Stimulated activated naive CD4-positive, alpha-beta T cell (primary cell): ENCODE data around the gene LRRK1.

Experiments
- DNase-seq, 6 experiments: peaks; one replicate each; lab custom pipeline; 2025; lab: John Stamatoyannopoulos, UW

LRRK1 gene

GRCh38 chr15:100932676-100933348 is 13.7 kb downstream of the LRRK1 start:
- DNase-seq, result no peak

GRCh38 chr15:100934166-100934565 is 15.0 kb downstream of the LRRK1 start:
- DNase-seq, result no peak

- no peak for DNase-seq
These were observed 15.6 kb downstream of the LRRK1 start for GRCh38 chr15:100934726-100935125.

- no peak for DNase-seq
These were observed 18.0 kb downstream of the LRRK1 start for GRCh38 chr15:100937171-100937570.

DNA sequence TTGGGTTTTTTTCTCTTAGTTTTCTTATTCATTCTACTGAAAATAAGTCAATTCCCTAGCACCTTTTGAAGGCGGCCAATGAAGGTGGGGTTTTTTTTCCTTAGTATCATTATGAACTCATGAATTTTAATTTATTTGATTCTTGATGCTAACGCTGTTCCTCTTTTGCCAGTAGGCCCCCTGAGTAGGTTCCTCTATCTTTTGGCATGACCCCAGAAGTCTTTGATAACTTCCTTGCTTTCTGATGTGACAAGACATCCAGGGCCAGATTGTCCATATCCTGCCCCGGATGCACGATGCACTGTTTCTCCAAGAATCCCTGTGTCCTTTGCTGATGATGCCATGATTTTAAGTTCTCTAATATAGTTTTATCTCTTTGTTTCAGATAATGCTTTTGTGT is 20.6 kb downstream of the LRRK1 start:
- DNase-seq, result no peak

GRCh38 chr15:100940767-100941379 is 21.7 kb downstream of the LRRK1 start:
- DNase-seq, result no peak

GRCh38 chr15:100941536-100941935 is 22.4 kb downstream of the LRRK1 start:
- DNase-seq, result no peak

GRCh38 chr15:100942656-100943425 is 23.7 kb downstream of the LRRK1 start:
- DNase-seq, result no peak

DNA sequence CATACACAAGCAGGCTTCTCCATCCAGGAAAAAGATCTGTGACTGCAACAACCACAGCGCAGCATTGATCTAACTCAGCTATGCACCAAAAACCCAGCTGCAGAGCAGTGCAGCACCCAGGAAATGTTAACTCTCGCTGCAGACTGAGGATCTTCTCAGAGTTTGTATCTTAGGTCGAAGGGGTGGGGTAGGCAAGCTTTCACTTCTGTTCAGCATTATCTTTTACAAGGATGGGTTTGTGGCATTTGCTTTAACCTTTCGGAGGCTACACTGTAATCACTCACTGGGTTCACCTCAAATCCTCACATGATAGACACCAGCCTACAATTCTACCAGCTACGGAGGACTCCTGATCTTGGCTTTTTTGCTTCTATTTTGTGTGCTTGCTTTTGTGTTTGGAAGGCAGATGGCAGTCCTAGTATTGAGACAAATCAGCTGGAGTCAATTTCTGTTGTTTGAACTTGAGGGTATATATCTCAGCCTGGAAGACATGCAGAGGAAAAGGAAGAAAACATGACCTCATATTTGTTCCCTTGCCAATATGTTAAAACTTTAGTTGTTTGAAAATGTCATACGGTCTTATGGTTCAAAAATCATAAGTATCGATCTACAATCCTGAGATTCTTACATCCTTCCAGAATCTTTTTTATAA is 25.2 kb downstream of the LRRK1 start:
- DNase-seq, result no peak

GRCh38 chr15:100944986-100945385 is 25.8 kb downstream of the LRRK1 start:
- DNase-seq, result no peak

DNA sequence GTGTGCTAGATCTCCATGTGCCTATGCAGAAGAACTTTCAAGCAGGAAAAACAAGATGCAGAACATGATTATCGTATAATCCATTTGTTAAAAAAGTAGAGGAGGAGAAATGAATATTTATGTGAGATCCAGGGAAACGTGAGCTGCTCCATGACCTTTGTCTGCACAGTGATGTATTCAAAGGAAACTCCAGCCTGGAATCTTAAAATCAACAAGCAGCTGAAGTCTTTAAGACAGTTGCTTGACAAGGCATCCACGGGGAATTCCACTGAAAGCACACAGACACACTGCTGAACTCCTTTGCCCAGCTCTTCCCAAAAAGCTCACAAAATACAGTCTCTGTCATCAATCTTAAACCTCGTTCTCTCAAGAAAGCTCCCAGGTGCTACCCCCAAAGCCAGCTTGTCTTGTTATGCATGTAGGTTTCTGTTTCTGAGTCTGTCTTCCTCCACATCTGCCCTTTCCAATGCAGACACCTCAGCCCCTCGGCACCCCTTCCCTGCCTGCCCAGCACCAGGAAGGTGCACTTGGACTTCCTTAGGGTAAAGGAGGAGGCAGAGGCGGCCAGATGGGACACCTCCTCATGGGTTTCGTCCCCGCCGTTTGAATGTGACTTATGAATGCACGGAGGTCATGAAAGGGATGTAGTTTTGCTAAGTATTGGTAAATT is 28.7 kb downstream of the LRRK1 start:
- DNase-seq, result no peak

DNA sequence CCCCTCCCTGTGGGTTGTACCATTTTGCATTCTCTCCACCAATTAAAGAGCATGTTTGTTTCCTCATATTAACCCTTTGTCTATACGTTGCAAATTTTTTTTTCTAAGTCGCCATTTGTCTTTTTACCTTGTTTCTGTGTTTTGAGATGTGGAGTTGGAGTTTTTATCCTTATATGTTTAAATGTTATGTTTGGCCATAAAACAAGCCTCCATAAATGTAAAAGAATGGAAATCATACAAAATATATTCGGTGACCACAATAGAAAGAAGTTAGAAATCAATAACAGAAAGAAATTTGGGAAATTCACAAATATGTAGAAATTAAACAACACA is 29.2 kb downstream of the LRRK1 start:
- DNase-seq, result no peak

DNA sequence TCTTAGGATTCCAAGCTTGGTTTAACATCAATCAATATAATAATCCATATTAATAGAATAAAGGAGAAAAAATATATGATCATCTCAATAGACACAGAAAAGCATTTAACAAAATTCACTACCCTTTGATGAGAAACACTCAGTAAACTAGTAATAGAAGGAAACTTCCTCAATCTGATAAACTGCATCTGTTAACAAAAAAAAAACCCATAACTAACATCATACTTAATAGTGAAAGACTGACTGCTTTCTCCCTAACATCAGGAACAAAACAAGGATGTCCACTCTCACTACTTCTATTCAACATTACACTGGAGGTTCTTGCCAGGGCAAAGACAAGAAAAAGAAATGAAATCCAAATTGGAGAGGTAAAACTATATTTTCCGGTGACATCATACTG is 30.5 kb downstream of the LRRK1 start:
- DNase-seq, result no peak

- DNase-seq, result no peak
These were observed 32.8 kb downstream of the LRRK1 start for GRCh38 chr15:100951965-100952364.

DNA sequence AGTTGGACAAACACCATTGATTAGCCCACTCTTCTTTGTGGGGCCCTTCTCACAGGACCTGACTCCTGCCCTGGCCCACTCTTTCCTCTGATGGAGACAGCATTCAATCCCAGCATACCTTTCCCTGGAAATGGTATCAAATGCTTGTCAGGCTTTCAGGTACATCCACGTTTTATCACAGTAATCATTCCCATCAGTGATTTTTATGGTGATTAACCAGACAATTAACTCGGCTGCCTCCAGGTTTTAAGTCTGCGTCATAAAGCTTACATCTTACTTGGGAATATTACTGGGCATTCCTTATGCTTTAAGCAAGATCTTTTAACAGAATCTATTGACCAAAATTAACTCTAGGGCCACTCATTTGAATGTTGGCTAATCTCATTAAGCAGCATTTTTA is 33.4 kb downstream of the LRRK1 start:
- DNase-seq, result no peak

GRCh38 chr15:100958326-100959065 is 39.3 kb downstream of the LRRK1 start:
- DNase-seq, result no peak

GRCh38 chr15:100959066-100960050 is 40.2 kb downstream of the LRRK1 start:
- DNase-seq, result no peak

DNA sequence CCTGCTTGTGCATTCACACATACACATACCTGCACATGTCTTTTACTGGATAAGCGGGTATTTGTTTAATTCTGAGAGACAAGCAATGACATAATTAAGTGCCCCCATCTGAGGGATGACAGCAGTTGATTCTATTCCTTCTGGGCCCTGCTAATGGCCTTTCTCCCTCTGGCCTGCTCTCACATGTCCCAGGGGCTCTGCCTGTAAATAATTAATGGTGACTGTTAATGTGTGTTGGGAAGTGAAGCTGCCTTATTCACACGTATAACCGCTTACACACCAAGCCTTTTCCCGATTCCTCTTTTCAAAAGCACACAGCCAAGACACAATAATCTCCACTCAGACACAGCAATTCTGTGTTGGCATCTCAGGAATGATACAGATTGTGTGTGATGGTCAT is 47.8 kb downstream of the LRRK1 start:
- no peak for DNase-seq

GRCh38 chr15:100968050-100968966 is 49.2 kb downstream of the LRRK1 start:
- DNase-seq, result no peak
